Measurements from ENCODE around the gene ARL6IP4. TPM values are rescaled to one million over a fixed set of nuclear protein-coding genes. Genes with fewer than 3 reads are reported as not detected.

The ARL6IP4 gene
- total RNA-seq, 4 donors from 2014 or later: 87.5 to 149 (median 114) TPM

Other genes with a start within 250 kb of the ARL6IP4 start
- under 1 TPM; 0.10 to 0.89 (median 0.29) TPM for gene HCAR1, start 249.8 kb upstream of the ARL6IP4 start, total RNA-seq
- 10 to 100 TPM; 18.5 to 37.1 (median 20.5) TPM for gene DENR, start 227.9 kb upstream of the ARL6IP4 start, total RNA-seq
- 1 to 10 TPM in 1 of 4 donors, under 1 TPM in 2, not detected in 1; 0.36 to 2.1 (median 0.38) TPM for gene CCDC62, start 206.1 kb upstream of the ARL6IP4 start, total RNA-seq
- gene HIP1R, start 145.2 kb upstream of the ARL6IP4 start, total RNA-seq: 100 to 1,000 TPM; 162 to 289 (median 200) TPM
- gene VPS37B, start 84.6 kb upstream of the ARL6IP4 start, total RNA-seq: 10 to 100 TPM; 42.0 to 67.1 (median 63.0) TPM
- 1 to 10 TPM; 2.7 to 9.5 (median 7.4) TPM for gene ABCB9, start 14.2 kb upstream of the ARL6IP4 start, total RNA-seq
- 10 to 100 TPM in 3 of 4 donors, 1 to 10 TPM in 1; 9.9 to 27.0 (median 13.5) TPM for gene OGFOD2, start 5.4 kb upstream of the ARL6IP4 start, total RNA-seq
- 10 to 100 TPM in 1 of 4 donors, 1 to 10 TPM in 3; 5.9 to 11.8 (median 6.9) TPM for gene PITPNM2, start 170.4 kb downstream of the ARL6IP4 start, total RNA-seq

All from suprapubic skin (tissue), 4 donors.